ENCODE measurements around the gene GASK1A.
"Not testable (repeated sequence)": the region's sequence is repeated elsewhere in the genome, so short reads cannot be mapped to it uniquely, and the experiment has no call there.

GASK1A gene

DNA sequence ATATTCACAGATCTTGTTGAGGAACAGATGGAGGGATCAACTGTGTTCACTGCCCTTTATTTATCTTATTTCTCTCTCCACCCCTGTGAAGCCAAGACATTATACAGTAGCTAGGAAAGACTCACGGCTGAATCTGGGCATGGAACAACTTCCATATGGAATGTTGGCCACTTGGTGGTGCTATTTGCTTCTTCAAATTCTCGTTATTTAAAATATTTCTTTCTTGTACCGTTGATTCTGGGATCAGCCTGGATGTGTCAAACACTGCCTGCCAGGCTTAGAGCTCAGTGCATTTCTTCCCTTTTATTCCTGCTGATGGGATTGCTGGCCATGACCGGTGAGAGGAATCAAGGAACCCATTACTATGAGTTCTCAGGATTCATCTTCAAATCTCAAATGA, 17.5 kb upstream of the GASK1A start:
- Mint-ChIP-seq H3K4me1 (no peaks in the 10 kb centered on the region), H3K9me3 (no peaks in the 10 kb centered on the region), H3K36me3 (ENCODE audit: low read depth) (no peaks in the 10 kb centered on the region), H3K4me3 (no peak overlapping the region), H3K27ac (no peak overlapping the region), H3K27me3 (ENCODE audit: low read depth) (peaks cover 38% of the 10 kb centered on the region)
- TF ChIP-seq, protein P1, sequence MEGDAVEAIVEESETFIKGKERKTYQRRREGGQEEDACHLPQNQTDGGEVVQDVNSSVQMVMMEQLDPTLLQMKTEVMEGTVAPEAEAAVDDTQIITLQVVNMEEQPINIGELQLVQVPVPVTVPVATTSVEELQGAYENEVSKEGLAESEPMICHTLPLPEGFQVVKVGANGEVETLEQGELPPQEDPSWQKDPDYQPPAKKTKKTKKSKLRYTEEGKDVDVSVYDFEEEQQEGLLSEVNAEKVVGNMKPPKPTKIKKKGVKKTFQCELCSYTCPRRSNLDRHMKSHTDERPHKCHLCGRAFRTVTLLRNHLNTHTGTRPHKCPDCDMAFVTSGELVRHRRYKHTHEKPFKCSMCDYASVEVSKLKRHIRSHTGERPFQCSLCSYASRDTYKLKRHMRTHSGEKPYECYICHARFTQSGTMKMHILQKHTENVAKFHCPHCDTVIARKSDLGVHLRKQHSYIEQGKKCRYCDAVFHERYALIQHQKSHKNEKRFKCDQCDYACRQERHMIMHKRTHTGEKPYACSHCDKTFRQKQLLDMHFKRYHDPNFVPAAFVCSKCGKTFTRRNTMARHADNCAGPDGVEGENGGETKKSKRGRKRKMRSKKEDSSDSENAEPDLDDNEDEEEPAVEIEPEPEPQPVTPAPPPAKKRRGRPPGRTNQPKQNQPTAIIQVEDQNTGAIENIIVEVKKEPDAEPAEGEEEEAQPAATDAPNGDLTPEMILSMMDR (IDR thresholded peaks at IDR 0.05; ENCODE audit: unreplicated experiment in 3 of 3): peak; percentile 54 to 70 (median 66)

DNA sequence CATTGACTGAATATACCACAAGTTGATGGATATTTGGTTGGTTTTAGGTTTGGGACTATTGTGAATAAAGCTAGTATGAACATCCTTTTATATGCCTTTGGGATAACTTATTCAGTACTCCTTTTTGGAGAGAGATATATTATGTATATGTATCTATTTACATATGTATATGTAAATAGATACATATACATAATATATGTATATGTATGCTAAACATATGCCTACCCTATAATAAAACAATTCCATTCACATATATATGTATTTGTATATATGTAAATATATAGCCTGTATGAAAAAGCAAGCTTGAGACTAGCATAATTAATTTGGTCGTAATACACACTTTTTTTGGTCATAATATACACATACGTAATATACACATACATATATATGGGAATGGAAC, 15.8 kb upstream of the GASK1A start:
- Mint-ChIP-seq H3K36me3 (ENCODE audit: low read depth) (no peaks in the 10 kb centered on the region), H3K27ac (no peak overlapping the region), H3K27me3 (ENCODE audit: low read depth) (peaks cover 40% of the 10 kb centered on the region), H3K9me3 (no peaks in the 10 kb centered on the region), H3K4me3 (no peak overlapping the region), H3K4me1 (no peaks in the 10 kb centered on the region)
- TF ChIP-seq, protein P1 (IDR thresholded peaks at IDR 0.05; ENCODE audit: unreplicated experiment in 3 of 3): no peak

DNA sequence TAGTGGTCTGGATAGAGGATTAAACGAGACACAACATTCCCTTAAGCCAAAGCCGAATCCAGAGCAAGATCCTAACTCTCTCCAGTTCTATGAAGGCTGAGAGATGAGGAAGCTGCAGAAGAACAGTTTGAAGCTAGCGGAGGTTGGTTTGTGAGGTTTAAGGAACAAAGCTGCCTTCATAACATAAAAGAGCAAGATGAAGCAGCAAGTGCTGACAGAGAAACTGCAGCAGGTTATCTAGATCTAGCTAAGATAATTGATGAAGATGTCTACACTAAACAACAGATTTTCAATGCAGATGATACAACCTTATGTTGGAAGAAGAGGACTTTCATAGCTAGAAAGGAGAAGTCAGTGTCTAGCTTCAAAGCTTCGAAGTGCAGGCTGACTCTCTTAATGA, 14.8 kb upstream of the GASK1A start:
- Mint-ChIP-seq H3K9me3 (no peaks in the 10 kb centered on the region), H3K4me3 (no peak overlapping the region), H3K4me1 (no peaks in the 10 kb centered on the region), H3K27ac (no peak overlapping the region), H3K27me3 (ENCODE audit: low read depth) (peaks cover 42% of the 10 kb centered on the region), H3K36me3 (ENCODE audit: low read depth) (no peaks in the 10 kb centered on the region)
- TF ChIP-seq, protein P1 (IDR thresholded peaks at IDR 0.05; ENCODE audit: unreplicated experiment in 3 of 3): no peak

DNA sequence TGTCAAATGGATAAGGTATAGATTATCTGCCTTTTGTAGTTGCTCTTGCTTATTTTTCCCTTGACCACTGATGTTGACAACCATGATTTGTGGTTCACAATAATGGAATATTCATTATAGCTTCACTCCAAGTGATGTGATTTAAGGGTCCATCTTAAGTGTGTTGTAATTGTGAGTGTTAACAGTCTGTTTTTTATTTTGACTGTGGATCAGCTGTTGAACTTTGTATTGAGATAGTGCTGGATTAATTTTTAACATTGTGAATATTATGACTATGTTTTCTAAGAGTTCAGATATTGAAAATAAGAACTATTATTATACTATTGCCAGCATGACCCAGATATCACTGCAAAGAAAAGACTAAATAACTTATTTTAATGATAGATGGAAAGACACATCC, 8.6 kb upstream of the GASK1A start:
- peaks cover 32% of the 10 kb centered on the region for H3K27me3 Mint-ChIP-seq (ENCODE audit: low read depth)

DNA sequence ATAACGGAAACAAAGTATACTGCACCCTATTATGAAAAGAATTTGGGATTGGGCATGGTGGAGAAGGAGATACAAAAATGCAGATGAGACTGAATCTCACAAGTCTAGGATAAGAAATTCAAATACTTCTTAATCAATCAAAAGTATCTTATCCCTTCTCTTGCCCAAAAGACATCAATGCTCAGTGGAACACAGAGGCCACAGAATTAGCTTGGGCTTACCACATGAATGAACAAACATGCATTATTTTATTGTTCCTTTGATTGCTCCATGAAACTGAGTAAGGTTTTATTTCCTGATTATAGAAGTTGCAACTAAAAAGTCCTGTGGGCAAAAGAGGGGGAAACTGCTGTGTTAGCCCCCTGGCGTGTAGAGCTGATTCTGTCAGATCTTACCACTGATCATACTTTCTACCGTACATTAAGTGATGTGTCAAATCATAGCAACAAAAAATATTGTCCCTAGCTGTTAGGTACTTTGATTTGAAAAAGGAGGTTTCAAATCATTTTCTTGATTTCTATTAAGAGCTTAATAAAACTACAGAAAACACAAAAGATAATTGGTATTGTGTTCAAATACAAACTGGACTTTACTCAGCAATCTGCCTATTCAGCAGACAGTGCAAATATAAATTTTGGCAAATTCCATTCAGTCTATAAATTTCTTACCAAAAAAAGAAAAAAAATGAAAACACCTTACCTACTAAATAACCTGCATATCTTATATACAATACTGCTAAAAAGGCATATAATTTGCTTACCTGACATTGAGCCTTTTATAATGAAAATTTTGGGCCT, 7.9 kb upstream of the GASK1A start:
- H3K9me3 Mint-ChIP-seq: peaks cover 24% of the 10 kb centered on the region
- H3K27me3 Mint-ChIP-seq (ENCODE audit: low read depth): peaks cover 32% of the 10 kb centered on the region
- no peak overlapping the region for H3K4me3 Mint-ChIP-seq
- peaks cover 12% of the 10 kb centered on the region for H3K36me3 Mint-ChIP-seq (ENCODE audit: low read depth)
- TF ChIP-seq, protein P1 (IDR thresholded peaks at IDR 0.05; ENCODE audit: unreplicated experiment in 3 of 3): no peak
- H3K4me1 Mint-ChIP-seq: no peaks in the 10 kb centered on the region
- H3K27ac Mint-ChIP-seq: no peak overlapping the region

More for the DNA sequence above, 8.6 kb upstream of the GASK1A start:
- TF ChIP-seq, protein P1 (IDR thresholded peaks at IDR 0.05; ENCODE audit: unreplicated experiment in 3 of 3): no peak
- no peak overlapping the region for H3K27ac Mint-ChIP-seq
- peaks cover 12% of the 10 kb centered on the region for H3K36me3 Mint-ChIP-seq (ENCODE audit: low read depth)
- H3K9me3 Mint-ChIP-seq: peaks cover 18% of the 10 kb centered on the region
- H3K4me1 Mint-ChIP-seq: no peaks in the 10 kb centered on the region
- no peak overlapping the region for H3K4me3 Mint-ChIP-seq

DNA sequence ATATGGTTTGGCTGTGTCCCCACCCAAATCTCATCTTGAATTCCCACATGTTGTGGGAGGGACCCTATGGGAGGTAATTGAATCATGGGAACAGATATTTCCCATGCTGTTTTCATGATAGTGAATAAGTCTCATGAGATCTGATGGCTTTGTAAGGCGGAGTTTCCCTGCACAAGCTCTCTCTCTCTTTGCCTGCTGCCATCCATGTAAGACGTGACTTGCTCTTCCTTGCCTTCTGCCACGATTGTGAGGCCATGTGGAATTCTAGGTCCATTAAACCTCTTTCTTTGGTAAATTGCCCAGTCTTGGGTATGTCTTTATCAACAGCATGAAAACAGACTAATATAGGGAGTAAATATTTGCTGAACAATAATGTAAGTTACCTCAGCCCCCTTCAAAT, 4.2 kb upstream of the GASK1A start:
- not testable (repeated sequence) for H3K4me3 Mint-ChIP-seq, H3K4me1 Mint-ChIP-seq, H3K27ac Mint-ChIP-seq
- Mint-ChIP-seq H3K36me3 (ENCODE audit: low read depth) (peaks cover 15% of the 10 kb centered on the region), H3K9me3 (peaks cover 39% of the 10 kb centered on the region), H3K27me3 (ENCODE audit: low read depth) (peaks cover 54% of the 10 kb centered on the region)
